ENCODE results near the gene GOLGA2.

DNA sequence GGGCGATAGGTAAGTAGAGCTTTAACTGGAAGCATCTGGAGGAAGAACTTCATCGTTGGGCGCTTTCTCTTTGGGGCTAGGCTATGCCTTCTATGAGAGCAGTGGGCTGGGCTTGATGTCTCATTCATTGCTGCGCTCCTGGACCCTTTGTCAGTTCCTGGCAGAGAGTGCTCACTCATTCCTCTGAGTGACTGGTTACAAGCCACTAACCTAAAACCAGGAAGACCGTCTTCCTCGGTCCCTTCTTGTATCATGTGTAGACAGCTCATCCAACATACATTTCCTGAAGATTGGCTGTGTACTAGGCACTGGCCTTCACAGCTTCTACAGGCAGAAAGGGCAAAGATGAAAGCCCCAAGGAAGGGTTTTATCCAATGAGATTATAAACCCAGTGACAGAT, 6.7 kb upstream of the GOLGA2 start:
- TF ChIP-seq, protein P1, sequence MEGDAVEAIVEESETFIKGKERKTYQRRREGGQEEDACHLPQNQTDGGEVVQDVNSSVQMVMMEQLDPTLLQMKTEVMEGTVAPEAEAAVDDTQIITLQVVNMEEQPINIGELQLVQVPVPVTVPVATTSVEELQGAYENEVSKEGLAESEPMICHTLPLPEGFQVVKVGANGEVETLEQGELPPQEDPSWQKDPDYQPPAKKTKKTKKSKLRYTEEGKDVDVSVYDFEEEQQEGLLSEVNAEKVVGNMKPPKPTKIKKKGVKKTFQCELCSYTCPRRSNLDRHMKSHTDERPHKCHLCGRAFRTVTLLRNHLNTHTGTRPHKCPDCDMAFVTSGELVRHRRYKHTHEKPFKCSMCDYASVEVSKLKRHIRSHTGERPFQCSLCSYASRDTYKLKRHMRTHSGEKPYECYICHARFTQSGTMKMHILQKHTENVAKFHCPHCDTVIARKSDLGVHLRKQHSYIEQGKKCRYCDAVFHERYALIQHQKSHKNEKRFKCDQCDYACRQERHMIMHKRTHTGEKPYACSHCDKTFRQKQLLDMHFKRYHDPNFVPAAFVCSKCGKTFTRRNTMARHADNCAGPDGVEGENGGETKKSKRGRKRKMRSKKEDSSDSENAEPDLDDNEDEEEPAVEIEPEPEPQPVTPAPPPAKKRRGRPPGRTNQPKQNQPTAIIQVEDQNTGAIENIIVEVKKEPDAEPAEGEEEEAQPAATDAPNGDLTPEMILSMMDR (IDR thresholded peaks at IDR 0.05; ENCODE audit: insufficient read depth, low read length): no peak
- TF ChIP-seq GABPA (IDR thresholded peaks at IDR 0.05; ENCODE audit: low read depth) (no peak), POLR2AphosphoS5 (IDR thresholded peaks at IDR 0.05; ENCODE audit: low read depth) (no peak)

All from HL-60 (cell line).